Pons (tissue), 1 donor: ENCODE measurements around the gene TBC1D5.
"Not testable (repeated sequence)": the region's sequence is repeated elsewhere in the genome, so short reads cannot be mapped to it uniquely, and the experiment has no call there.

ENCODE experiments used
- DNase-seq: peaks from one replicate; pipeline ENCODE4 v3.0.0-alpha.2; 2016; ENCODE audit warnings: low spot score

The TBC1D5 gene

DNA sequence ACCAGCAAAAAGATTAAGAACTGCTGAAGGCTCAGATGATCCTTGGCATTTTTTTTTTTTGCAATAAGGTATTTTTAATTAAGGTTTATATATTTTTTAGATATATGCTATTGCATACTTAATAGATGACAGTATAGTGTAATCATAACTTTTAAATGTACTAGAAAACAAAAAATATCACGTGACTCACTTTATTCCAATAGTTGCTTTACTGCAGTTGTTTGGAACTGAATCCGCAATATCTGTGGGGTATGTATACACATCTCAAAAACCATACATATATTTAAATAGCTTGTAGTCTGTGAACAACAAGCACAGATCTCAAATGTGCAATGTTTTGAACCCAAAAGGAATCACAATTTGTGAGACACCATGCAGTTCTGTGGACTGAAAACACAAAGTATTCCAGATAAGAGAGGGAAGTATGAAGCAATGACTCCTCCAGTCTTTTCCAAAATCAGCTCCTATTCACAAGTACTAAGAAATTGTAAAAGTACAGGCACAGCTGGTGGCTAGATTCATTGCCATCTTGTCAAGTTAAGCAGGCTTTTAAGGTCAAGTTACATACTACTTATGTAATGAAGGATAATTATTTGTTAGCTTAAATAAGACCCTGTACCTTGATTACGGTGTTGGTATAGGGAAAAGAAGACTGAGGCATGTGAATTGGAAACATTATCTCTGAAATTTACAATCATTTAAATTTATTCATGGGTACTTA, 331.1 kb downstream of the TBC1D5 start:
- DNase-seq: no peak

- no peak for DNase-seq
Measured at GRCh38 chr3:17407576-17407975, 334.9 kb downstream of the TBC1D5 start.

- no peak for DNase-seq
Measured at GRCh38 chr3:17404548-17404947, 337.9 kb downstream of the TBC1D5 start.

- no peak for DNase-seq
Measured at GRCh38 chr3:17402442-17402841, 340.0 kb downstream of the TBC1D5 start.

DNA sequence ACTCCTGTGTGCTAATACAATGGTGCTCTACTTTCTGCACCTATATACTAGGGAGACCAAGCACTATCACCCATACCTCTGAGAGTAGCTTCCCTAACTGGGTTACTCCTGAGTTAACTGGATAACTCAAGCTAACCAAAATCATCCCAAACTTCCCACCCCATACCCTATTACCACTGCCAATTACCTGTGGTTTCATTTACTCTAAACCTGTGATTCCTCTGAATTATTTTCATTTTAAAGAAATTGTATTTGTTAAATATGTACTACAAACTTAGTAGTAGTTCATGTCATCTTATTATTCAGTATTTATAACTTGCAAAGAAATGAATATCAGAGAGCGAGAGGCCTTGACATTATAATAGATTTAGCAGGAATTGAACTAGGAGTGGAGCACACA, 340.5 kb downstream of the TBC1D5 start:
- DNase-seq: no peak

DNA sequence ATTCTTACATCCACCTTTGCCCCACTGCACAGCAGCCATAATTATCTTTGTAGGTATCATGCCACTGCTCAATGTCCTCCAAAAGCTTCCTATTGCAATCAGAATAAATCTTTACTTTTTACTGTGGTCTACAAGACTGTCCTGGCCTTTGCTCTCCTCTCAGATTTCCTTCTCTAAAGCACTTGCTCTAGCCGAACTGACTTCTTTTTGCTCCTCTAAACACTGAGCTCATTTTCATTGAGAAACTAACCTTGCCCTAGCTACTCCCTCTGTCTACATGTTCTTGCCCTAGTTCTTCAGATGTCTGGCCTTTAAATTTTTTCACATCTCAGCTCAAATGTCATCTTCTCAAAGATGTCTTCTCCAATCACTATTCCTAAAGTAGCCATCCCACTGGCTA, 342.8 kb downstream of the TBC1D5 start:
- DNase-seq: no peak

DNA sequence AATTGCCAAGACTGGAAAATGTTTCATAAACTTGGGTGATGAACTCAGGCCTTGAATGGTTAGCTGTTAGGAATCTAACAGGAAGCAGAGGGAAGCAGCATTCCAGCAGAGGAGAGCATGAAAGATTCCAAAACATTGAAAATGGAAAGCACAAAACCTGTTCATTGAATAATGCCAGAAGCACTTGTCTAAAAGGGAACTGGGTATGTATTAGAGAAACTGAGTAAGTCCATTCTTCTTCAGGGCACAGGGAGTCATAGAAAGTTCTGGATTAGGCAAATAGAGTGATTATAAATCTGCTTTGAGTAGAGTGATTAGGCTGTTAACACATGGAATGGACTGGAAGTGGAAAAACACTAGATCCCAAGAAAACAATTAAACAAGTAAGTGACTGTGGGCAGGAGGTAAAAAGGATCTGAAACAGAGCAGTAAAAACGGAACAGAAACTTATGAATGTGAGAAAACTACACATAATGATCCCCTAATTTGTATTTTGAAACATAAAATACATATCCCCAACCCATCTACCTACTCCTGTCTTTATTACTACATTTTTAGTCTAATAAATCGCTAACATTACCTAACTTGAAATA, 343.4 kb downstream of the TBC1D5 start:
- DNase-seq: peak; percentile 10

DNA sequence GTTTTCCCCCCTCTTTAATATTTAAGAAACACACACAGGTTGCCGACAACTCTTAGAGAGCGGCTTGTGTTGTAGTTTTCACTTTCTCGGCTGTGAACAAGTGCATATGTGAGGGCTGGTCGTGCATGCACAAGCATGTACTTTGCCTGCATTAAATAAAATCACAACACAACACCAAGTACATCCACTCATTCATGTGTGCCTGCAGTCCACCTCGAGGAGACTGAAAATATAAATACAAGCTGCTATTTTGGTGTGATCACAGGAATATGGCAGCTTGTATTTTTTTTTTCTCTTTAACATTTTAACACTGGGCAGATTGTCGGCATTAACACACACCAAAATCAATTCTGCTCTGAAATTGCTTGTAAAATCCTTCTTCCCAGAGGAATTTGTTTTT, 346.4 kb downstream of the TBC1D5 start:
- no peak for DNase-seq

GRCh38 chr3:17394541-17395155, 347.8 kb downstream of the TBC1D5 start:
- DNase-seq: no peak

DNA sequence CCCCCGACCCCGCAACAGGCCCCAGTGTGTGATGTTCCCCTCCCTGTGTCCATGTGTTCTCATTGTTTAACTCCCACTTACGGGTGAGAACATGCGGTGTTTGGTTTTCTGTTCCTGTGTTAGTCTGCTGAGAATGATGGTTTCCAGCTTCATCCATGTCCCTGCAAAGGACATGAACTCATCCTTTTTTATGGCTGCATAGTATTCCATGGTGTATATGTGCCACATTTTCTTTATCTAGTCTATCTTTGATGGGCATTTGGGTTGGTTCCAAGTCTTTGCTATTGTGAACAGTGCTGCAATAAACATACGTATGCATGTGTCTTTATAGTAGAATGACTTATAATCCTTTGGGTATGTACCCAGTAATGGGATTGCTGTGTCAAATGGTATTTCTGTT, 349.9 kb downstream of the TBC1D5 start:
- DNase-seq: not testable (repeated sequence)

DNA sequence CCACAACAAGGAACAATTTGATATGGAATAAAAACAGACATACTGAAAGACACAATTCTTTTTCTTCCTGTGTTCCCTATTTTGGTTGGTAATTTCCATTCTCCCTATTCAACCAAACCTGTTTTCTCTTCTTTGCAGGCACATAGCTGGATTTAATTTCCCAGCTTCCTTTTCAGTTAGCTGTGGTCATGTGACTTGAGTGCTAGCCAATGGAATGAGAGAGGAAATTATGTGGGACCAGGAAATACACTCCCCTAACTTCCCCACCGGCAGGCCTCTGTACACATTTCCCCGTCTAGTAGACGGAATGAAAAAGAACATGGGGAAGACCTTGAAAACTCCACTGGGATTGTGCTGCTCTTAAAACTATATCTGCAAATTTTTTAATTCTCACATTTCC, 351.6 kb downstream of the TBC1D5 start:
- no peak for DNase-seq

GRCh38 chr3:17387108-17387507, 355.3 kb downstream of the TBC1D5 start:
- no peak for DNase-seq

DNA sequence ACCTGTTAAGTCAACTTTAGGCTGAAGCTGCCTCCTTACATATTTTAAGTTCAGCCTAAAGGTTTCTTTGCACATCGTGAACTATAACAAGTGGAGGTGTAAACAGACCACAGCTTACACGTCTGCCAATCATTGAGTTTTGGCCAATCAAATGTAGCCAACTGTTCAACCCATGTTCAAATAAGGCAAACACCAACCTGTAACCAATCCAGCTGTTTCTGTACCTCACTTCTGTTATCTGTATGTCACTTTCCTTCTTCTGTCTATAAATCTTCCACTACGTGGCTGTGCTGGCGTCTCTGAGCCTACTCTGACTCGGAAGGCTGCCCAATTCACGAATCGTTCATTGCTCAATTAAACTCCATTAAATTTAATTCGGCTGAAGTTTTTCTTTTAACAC, 356.0 kb downstream of the TBC1D5 start:
- no peak for DNase-seq

- DNase-seq: no peak
Measured at GRCh38 chr3:17384567-17385296, 357.7 kb downstream of the TBC1D5 start.

DNA sequence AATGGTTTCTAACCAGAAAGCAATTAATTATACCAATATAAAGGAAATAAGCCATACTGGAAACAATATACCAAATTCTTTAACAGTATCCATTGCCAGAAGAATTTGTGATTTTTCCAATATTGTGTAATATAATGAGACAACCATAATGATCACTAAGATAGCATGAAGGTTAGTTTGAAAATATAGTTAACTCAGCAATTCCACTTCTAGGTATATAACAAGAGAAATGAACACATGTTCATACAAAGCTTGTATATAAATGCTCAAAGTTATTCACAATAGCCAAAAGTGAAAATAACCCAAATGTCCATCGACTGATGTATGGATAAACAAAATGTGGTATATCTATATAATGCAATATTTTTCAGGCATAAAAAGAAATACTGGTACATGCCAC, 369.1 kb downstream of the TBC1D5 start:
- no peak for DNase-seq

- no peak for DNase-seq
Measured at GRCh38 chr3:17372362-17373210, 369.8 kb downstream of the TBC1D5 start.

GRCh38 chr3:17369973-17370372, 372.5 kb downstream of the TBC1D5 start:
- no peak for DNase-seq

GRCh38 chr3:17367171-17367570, 375.3 kb downstream of the TBC1D5 start:
- no peak for DNase-seq

- no peak for DNase-seq
Measured at GRCh38 chr3:17360991-17361390, 381.4 kb downstream of the TBC1D5 start.

DNA sequence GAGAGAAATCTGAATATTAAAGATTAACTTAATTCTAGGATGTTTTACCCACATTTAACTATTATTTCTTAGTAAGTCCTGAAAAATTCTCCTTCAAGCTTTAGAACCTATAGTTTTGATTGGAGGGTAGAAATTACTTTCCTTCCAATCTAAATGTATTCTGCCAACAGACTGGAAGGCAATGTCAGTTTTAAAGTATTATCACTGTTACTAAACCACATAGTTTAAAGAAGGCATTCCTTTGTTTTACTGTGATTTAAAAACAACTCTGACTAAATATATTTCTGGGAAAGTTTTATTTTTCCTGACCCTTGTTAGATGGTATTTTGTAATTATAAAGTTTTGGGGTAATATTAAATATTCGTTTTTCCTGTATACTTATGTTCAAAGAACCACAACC, 382.5 kb downstream of the TBC1D5 start:
- DNase-seq: no peak

DNA sequence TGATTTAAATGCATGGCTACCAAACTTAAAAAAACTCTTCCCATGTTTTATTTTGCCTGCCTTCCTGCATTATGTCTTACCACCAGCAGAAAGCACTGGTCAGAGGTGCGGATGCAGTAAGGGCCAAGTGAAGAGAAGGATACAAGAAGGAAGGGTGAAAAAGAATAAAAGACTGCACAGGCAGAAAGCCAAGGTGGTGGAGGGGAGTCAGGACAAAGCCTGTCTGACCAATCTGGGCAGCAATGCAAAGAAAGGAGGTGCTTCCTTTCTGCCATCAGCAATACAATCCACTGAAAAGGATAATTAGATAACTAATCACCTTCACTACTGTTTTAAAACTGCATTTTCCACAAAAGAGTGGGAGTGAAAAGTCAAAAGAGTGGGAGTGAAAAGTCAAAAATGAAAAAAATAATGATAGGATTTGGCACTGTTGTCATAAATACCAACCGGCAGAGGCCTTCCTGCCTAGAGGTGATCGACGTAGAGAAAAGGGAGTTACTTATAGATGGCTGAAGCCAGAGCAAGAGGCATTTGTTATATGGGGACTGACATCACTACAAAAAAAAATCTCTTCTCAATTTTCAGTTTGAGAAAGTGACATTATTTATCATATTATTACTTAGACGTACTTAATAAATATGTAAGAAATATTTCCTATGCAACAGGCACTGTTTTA, 385.3 kb downstream of the TBC1D5 start:
- DNase-seq: no peak
